GM12878 (cell line): ENCODE results near the gene ODAD2. TPM values are rescaled to one million over a fixed set of nuclear protein-coding genes. Genes with fewer than 3 reads are reported as not detected.

Source experiments
- ATAC-seq: fragments of 200-7000 bp; cut with Tn5 transposase; 3 replicates; pipeline ENCODE4 v1.9.1; 2020; ENCODE audit warnings: mild to moderate bottlenecking, moderate library complexity
- BruUV-seq: library from RNA; stranded (reverse); fragments of 400-500 nt; replicated peaks from 2 replicates; lab custom pipeline; 2021; lab: Mats Ljungman, UMichigan
- CTCF ChIA-PET: fragments of 300-600 bp; sonication (Branson Sonifier 250); formaldehyde crosslinking; extraction: SDS; loops from one replicate; lab custom pipeline; 2021; ENCODE audit warnings: inconsistent platforms; lab: Yijun Ruan, JAX
- POLR2A ChIA-PET: fragments of 350-600 bp; formaldehyde crosslinking; extraction: SDS; loops from one replicate; lab custom pipeline; 2021; ENCODE audit warnings: inconsistent platforms; lab: Charles Lee
- RAD21 ChIA-PET: fragments of 300-600 bp; sonication (Branson Sonifier 250); formaldehyde crosslinking; loops from one replicate; lab custom pipeline; 2023; ENCODE audit warnings: antibody characterized with exemption; ENCODE audit not compliant: unreplicated experiment; lab: Charles Lee
- SMC1A ChIA-PET: fragments of 300-600 bp; sonication (Branson Sonifier 250); formaldehyde crosslinking; loops from one replicate; lab custom pipeline; 2023; ENCODE audit not compliant: unreplicated experiment, uncharacterized antibody; lab: Charles Lee
- DNase-seq: peaks from one replicate; pipeline ENCODE4 v3.0.0-alpha.2; 2011; ENCODE audit warnings: low read depth, low spot score
- FAIRE-seq: peaks from 3 replicates; lab custom pipeline; 2011; peaks lifted over from hg19 to GRCh38; lab: Jason Lieb, UNC
- H2AFZ ChIP-seq: 2 replicates; pipeline ENCODE4 v1.6.0; 2011; ENCODE audit warnings: low read depth, low read length, control low read depth; ENCODE audit not compliant: control insufficient read depth
- H3K27ac ChIP-seq: 2 replicates; pipeline ENCODE4 v1.5.1; 2011; ENCODE audit warnings: control low read depth; ENCODE audit not compliant: control insufficient read depth, insufficient read depth
- H3K27me3 ChIP-seq, 2 experiments: replicated peaks in 1 of 2; 2 replicates each; pipeline versions ENCODE4 v1.6.0 to v1.6.1; 2011; ENCODE audit warnings: low read length in 1 of 2; ENCODE audit not compliant: control insufficient read depth in 2 of 2, insufficient read depth in 2 of 2
- H3K36me3 ChIP-seq, 2 experiments: 2 replicates each; pipeline ENCODE4 v1.5.1; 2011; ENCODE audit warnings: low read length in 1 of 2; ENCODE audit not compliant: control insufficient read depth in 2 of 2, insufficient read depth in 2 of 2
- H3K4me1 ChIP-seq: 2 replicates; pipeline ENCODE4 v1.6.1; 2011; ENCODE audit warnings: mild to moderate bottlenecking, low read length, moderate library complexity, mixed read lengths; ENCODE audit not compliant: control insufficient read depth, insufficient read depth
- H3K4me2 ChIP-seq: 2 replicates; pipeline ENCODE4 v1.6.0; 2011; ENCODE audit warnings: control low read depth; ENCODE audit not compliant: control insufficient read depth, insufficient read depth
- H3K4me3 ChIP-seq: fragments of 200-600 bp; sonication (generic); 2 replicates; pipeline ENCODE4 v1.5.1; 2016
- H3K79me2 ChIP-seq: 2 replicates; pipeline ENCODE4 v1.6.0; 2011; ENCODE audit warnings: low read length; ENCODE audit not compliant: control insufficient read depth, insufficient read depth
- H3K9ac ChIP-seq: 2 replicates; pipeline ENCODE4 v1.8.0; 2011; ENCODE audit warnings: low read length, control low read depth, mixed read lengths; ENCODE audit not compliant: control insufficient read depth, insufficient read depth
- H3K9me3 ChIP-seq: replicated peaks from 3 replicates; pipeline ENCODE4 v1.5.1; 2011; ENCODE audit warnings: mild to moderate bottlenecking, low read length; ENCODE audit not compliant: control insufficient read depth, insufficient read depth
- H4K20me1 ChIP-seq: 2 replicates; pipeline ENCODE4 v1.6.0; 2011; ENCODE audit not compliant: control insufficient read depth, insufficient read depth
- HDAC2 ChIP-seq: fragments of 200-600 bp; sonication (generic); IDR thresholded peaks from 2 replicates; pipeline ENCODE4 v1.6.1; 2017
- HDAC6 ChIP-seq: fragments of 200-600 bp; sonication (generic); IDR thresholded peaks from one replicate; pipeline ENCODE4 v1.8.0; 2017; ENCODE audit warnings: antibody characterized with exemption; ENCODE audit not compliant: unreplicated experiment
- HSF1 ChIP-seq: fragments of 150-350 bp; IDR thresholded peaks from 2 replicates; pipeline ENCODE4 v1.6.1; 2014; ENCODE audit warnings: mild to moderate bottlenecking, low read depth, low read length
- IKZF2 ChIP-seq, 2 experiments: fragments of 450-650 bp; IDR thresholded peaks; 2 replicates each; pipeline ENCODE4 v1.6.1; 2017; ENCODE audit warnings: mild to moderate bottlenecking in 2 of 2, moderate library complexity in 2 of 2
- IRF5 ChIP-seq: fragments of 450-650 bp; IDR thresholded peaks from 2 replicates; pipeline ENCODE4 v1.6.1; 2017; ENCODE audit warnings: borderline replicate concordance
- MTA2 ChIP-seq: fragments of 450-650 bp; IDR thresholded peaks from 2 replicates; pipeline ENCODE4 v1.6.1; 2016; ENCODE audit warnings: low read depth, mild to moderate bottlenecking, moderate library complexity
- NFIC ChIP-seq: IDR thresholded peaks from 2 replicates; pipeline ENCODE4 v1.6.1; 2012; ENCODE audit warnings: low read depth, mild to moderate bottlenecking, inconsistent platforms, low read length, moderate library complexity
- NRF1 ChIP-seq: conservative IDR thresholded peaks from 2 replicates; pipeline ENCODE4 v1.6.1; 2011; ENCODE audit warnings: mild to moderate bottlenecking, low read depth, low read length, improper control_type of control experiment
- POLR2AphosphoS5 ChIP-seq: IDR thresholded peaks from 2 replicates; pipeline ENCODE4 v1.6.1; 2011; ENCODE audit warnings: mild to moderate bottlenecking, low read length, inconsistent platforms
- RAD51 ChIP-seq: fragments of 450-650 bp; IDR thresholded peaks from 2 replicates; pipeline ENCODE4 v1.6.1; 2016; ENCODE audit warnings: moderate library complexity, mild to moderate bottlenecking, inconsistent platforms
- RB1 ChIP-seq: fragments of 450-650 bp; formaldehyde crosslinking; IDR thresholded peaks from 2 replicates; pipeline ENCODE4 v1.6.1; 2017; ENCODE audit warnings: mild to moderate bottlenecking, borderline replicate concordance
- SKIL ChIP-seq: fragments of 450-650 bp; IDR thresholded peaks from 2 replicates; pipeline ENCODE4 v1.6.1; 2017; ENCODE audit warnings: mild to moderate bottlenecking, low read depth, inconsistent platforms; ENCODE audit not compliant: poor library complexity, severe bottlenecking
- TARDBP ChIP-seq: IDR thresholded peaks from 2 replicates; pipeline ENCODE4 v1.6.1; 2016; ENCODE audit warnings: borderline replicate concordance
- YY1 ChIP-seq: IDR thresholded peaks from 2 replicates; pipeline ENCODE4 v1.6.1; 2011; ENCODE audit warnings: low read depth, mild to moderate bottlenecking, low read length
- ZNF622 ChIP-seq: fragments of 450-650 bp; IDR thresholded peaks from 2 replicates; pipeline ENCODE4 v1.6.1; 2017; ENCODE audit warnings: mild to moderate bottlenecking, inconsistent platforms
- WGBS: methylation state at CpG from one replicate; pipeline ENCODE4 v1.1.6; 2016; ENCODE audit warnings: low lambda C conversion rate; ENCODE audit not compliant: insufficient replicate concordance, insufficient coverage; ENCODE audit errors: missing lambda C conversion rate; 5-methylcytosine and 5-hydroxymethylcytosine counted together
- in situ Hi-C: fragments of 300-500 bp; cut with MboI; formaldehyde crosslinking; loops from 9 replicates; pipeline ENCODE4 v1.14.3; 2018; ENCODE audit warnings: mixed read lengths
- intact Hi-C: fragments of 100-400 bp; cut with micrococcal nuclease; formaldehyde crosslinking; loops from one replicate; pipeline ENCODE4 v1.14.2; 2022; ENCODE audit not compliant: unreplicated experiment
- polyA plus RNA-seq, 11 experiments: library from polyadenylated mRNA; depleted of rRNA in 4 of 11; unstranded in 6 of 11; stranded (reverse) in 5 of 11; fragments of >200 nt; fragmentation: Nextera tagmentation in 4 of 11; fragmentation: Illumina TruSeq in 1 of 11; extraction: Ambion mirVana in 4 of 11; extraction: Trizol in 1 of 11; gene quantifications; 1 replicate in 1 of 11; 2 replicates in 10 of 11; pipeline versions ENCODE4 v1.2.1 to v1.2.3, GENCODE V29; 2011 to 2016; ENCODE audit warnings: inconsistent platforms in 2 of 11, missing spikeins in 2 of 11, low read depth in 1 of 11
- total RNA-seq, 4 experiments: library from RNA; depleted of rRNA in 3 of 4; stranded (reverse); fragments of >200 nt in 3 of 4; fragmentation: Illumina TruSeq in 1 of 4; extraction: Trizol in 1 of 4; gene quantifications; 2 replicates each; pipeline versions ENCODE4 v1.2.1 to v1.2.3, GENCODE V29; 2013 to 2021

ODAD2 gene
- total and polyA plus RNA-seq, 10 of the 15 experiments (the other 5 are each of a cell fraction or from before 2014, with no cell fraction given), result not detected

GRCh38 chr10:28020993-28021982 is 22.4 kb upstream of the ODAD2 start:
- DNase-seq (no peak), FAIRE-seq (no peak), ATAC-seq (no peak)
- SMC1A ChIA-PET, result no interaction called here
- Histone ChIP-seq H3K4me1 (no peaks in the 10 kb centered on the region), H3K27me3 (no peaks in the 10 kb centered on the region), H3K4me3 (no peak overlapping the region), H3K79me2 (no peaks in the 10 kb centered on the region), H3K4me2 (no peak overlapping the region), H4K20me1 (no peaks in the 10 kb centered on the region), H3K9me3 (no peaks in the 10 kb centered on the region), H3K36me3 (no peaks in the 10 kb centered on the region), H3K27ac (no peak overlapping the region), H2AFZ (no peak overlapping the region), H3K9ac (no peak overlapping the region)
- intact Hi-C loops, result no loop called here
- POLR2A ChIA-PET, result no interaction called here
- TF ChIP-seq HDAC2, result no peak
- no peak for TF ChIP-seq MTA2
- no peak for TF ChIP-seq POLR2AphosphoS5
- no peak for TF ChIP-seq IRF5
- TF ChIP-seq HDAC6, result no peak
- TF ChIP-seq YY1, result no peak
- TF ChIP-seq IKZF2 (IDR thresholded peaks at IDR 0.05), result no peak
- TF ChIP-seq NRF1, result no peak
- TF ChIP-seq TARDBP, result no peak
- no peak for TF ChIP-seq SKIL
- TF ChIP-seq RAD51, result no peak
- no peak for TF ChIP-seq HSF1
- no peak for TF ChIP-seq ZNF622
- no peak for TF ChIP-seq NFIC
- TF ChIP-seq RB1, result no peak
- in situ Hi-C loops, result no loop called here
- WGBS, result 6% methylated on average over 5 of the region's 5 CpGs
- RAD21 ChIA-PET, result no interaction called here
- CTCF ChIA-PET, result interaction anchor here (0.6 kb wide), 1 partner anchor 17 kb away, joined by 3 read pairs; no protein-coding TSS in a partner anchor
- no TSS peak for BruUV-seq
